SU-DHL-6 (cell line): ENCODE data around the gene ERC1.

Experiments used
- H2AFZ ChIP-seq: fragments of 200-600 bp; sonication (generic); 2 replicates; pipeline ENCODE4 v1.6.1; 2014; ENCODE audit warnings: low read depth, mild to moderate bottlenecking, moderate library complexity, mixed read lengths, antibody characterized with exemption, low read length; ENCODE audit not compliant: severe bottlenecking
- H3F3A ChIP-seq: fragments of 200-600 bp; shearing (Covaris generic); 2 replicates; pipeline ENCODE4 v1.6.0; 2016; ENCODE audit warnings: antibody characterized with exemption, mild to moderate bottlenecking; ENCODE audit not compliant: insufficient read depth
- H3K27ac ChIP-seq: fragments of 200-600 bp; sonication (generic); 2 replicates; pipeline ENCODE4 v1.5.1; 2016; ENCODE audit warnings: low read depth, mild to moderate bottlenecking, low read length, moderate library complexity, mixed read lengths
- H3K27me3 ChIP-seq: fragments of 200-600 bp; sonication (generic), shearing (Covaris generic); 2 replicates; pipeline ENCODE4 v1.6.0; 2014; ENCODE audit warnings: mild to moderate bottlenecking, low read length
- H3K36me3 ChIP-seq: fragments of 200-600 bp; sonication (generic); 2 replicates; pipeline ENCODE4 v1.6.1; 2014; ENCODE audit warnings: mild to moderate bottlenecking, low read length, mixed read lengths
- H3K4me2 ChIP-seq: fragments of 300-600, 200-600 bp; shearing (Covaris generic), sonication (generic); 2 replicates; pipeline ENCODE4 v1.6.0; 2014; ENCODE audit warnings: low read length, low read depth, mild to moderate bottlenecking; ENCODE audit not compliant: poor library complexity, severe bottlenecking
- H3K4me3 ChIP-seq: fragments of 200-600 bp; sonication (generic); 2 replicates; pipeline ENCODE4 v1.5.1; 2014; ENCODE audit warnings: antibody characterized with exemption, low read length, mild to moderate bottlenecking, mixed read lengths; ENCODE audit not compliant: insufficient read depth, poor library complexity, severe bottlenecking
- H3K79me2 ChIP-seq: fragments of 200-600 bp; sonication (generic); 2 replicates; pipeline ENCODE4 v1.6.1; 2014; ENCODE audit warnings: mild to moderate bottlenecking, low read length, moderate library complexity; ENCODE audit not compliant: insufficient read depth
- H3K9ac ChIP-seq: fragments of 200-600 bp; sonication (generic); 2 replicates; pipeline ENCODE4 v1.7.0; 2014; ENCODE audit warnings: mild to moderate bottlenecking, low read length
- H3K9me2 ChIP-seq: fragments of 200-600 bp; sonication (generic); replicated peaks from 2 replicates; pipeline ENCODE4 v1.6.1; 2014; ENCODE audit warnings: low read length; ENCODE audit not compliant: insufficient read depth
- H3K9me3 ChIP-seq: fragments of 200-600 bp; sonication (generic); 2 replicates; pipeline ENCODE4 v1.6.1; 2014; ENCODE audit warnings: low read length, mixed read lengths; ENCODE audit not compliant: insufficient read depth
- H4K20me1 ChIP-seq: fragments of 200-600 bp; sonication (generic); 2 replicates; pipeline ENCODE4 v1.6.1; 2014; ENCODE audit warnings: low read depth, mild to moderate bottlenecking, antibody characterized with exemption, low read length, moderate library complexity, mixed read lengths
- CTCF ChIP-seq: fragments of 200-600 bp; sonication (generic); IDR thresholded peaks from one replicate; pipeline ENCODE4 v1.5.1; 2017; ENCODE audit warnings: antibody characterized with exemption, mild to moderate bottlenecking, low read length, moderate library complexity; ENCODE audit not compliant: insufficient read depth, poor library complexity, severe bottlenecking
- EZH2phosphoT487 ChIP-seq: fragments of 200-600 bp; sonication (generic), shearing (Covaris generic); conservative IDR thresholded peaks from 2 replicates; pipeline ENCODE4 v1.6.1; 2018; ENCODE audit warnings: mild to moderate bottlenecking, antibody characterized with exemption, low read length, moderate library complexity, mixed read lengths

Gene ERC1

DNA sequence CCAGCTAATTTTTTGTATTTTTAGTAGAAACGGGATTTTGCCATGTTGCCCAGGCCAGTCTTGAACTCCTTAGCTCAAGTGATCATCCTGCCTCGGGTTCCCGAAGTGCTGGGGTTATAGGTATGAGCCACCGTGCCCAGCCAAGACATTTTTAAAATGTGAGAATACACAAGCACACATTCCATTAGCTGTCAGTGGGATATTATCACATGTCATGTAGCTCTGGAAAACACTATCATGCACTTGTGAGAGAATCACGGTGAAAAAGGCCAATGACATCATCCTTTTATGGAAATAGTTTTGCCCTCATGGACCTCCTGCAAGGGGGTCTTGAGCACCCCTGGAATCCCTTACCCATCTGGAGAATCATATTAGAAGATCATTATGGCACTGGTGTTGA lies 28.3 kb downstream of the ERC1 start:
- H3K79me2 ChIP-seq, result no peaks in the 10 kb centered on the region
- H2AFZ ChIP-seq, result no peak overlapping the region
- no peak overlapping the region for H3K4me2 ChIP-seq
- no peaks in the 10 kb centered on the region for H3K9me2 ChIP-seq
- H3K4me3 ChIP-seq, result no peak overlapping the region
- no peak overlapping the region for H3K9ac ChIP-seq
- H3F3A ChIP-seq, result no peaks in the 10 kb centered on the region
- no peaks in the 10 kb centered on the region for H3K9me3 ChIP-seq
- TF ChIP-seq CTCF, result no peak
- no peak for TF ChIP-seq EZH2phosphoT487
- H3K27me3 ChIP-seq, result no peaks in the 10 kb centered on the region
- H3K27ac ChIP-seq, result no peak overlapping the region
- no peaks in the 10 kb centered on the region for H4K20me1 ChIP-seq
- no peaks in the 10 kb centered on the region for H3K36me3 ChIP-seq

DNA sequence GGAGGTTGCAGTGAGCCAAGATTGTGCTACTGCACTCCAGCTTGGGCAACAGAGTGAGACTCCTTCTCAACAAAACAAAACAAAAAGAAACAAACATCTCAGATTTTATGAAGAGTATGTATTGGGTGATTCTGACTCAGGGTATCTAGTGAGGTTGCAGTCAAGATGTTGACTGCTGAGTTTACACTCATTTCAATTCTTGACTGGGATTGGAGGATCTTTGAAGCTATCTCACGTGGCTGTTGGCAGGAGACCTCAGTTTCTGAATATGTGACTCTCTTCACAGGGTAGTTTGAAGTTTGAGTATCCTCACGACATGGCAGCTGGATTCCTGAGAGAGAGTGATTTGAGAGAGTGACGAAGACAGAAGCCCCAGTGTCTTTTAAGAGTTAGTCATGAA lies 29.4 kb downstream of the ERC1 start:
- no peaks in the 10 kb centered on the region for H3K9me2 ChIP-seq
- H3F3A ChIP-seq, result no peaks in the 10 kb centered on the region
- H3K9ac ChIP-seq, result no peak overlapping the region
- H3K9me3 ChIP-seq, result no peaks in the 10 kb centered on the region
- TF ChIP-seq CTCF (no peak), EZH2phosphoT487 (no peak)
- no peak overlapping the region for H2AFZ ChIP-seq
- no peak overlapping the region for H3K4me2 ChIP-seq
- H4K20me1 ChIP-seq, result no peaks in the 10 kb centered on the region
- H3K4me3 ChIP-seq, result no peak overlapping the region
- H3K79me2 ChIP-seq, result no peaks in the 10 kb centered on the region
- no peaks in the 10 kb centered on the region for H3K27me3 ChIP-seq
- no peak overlapping the region for H3K27ac ChIP-seq
- no peaks in the 10 kb centered on the region for H3K36me3 ChIP-seq

DNA sequence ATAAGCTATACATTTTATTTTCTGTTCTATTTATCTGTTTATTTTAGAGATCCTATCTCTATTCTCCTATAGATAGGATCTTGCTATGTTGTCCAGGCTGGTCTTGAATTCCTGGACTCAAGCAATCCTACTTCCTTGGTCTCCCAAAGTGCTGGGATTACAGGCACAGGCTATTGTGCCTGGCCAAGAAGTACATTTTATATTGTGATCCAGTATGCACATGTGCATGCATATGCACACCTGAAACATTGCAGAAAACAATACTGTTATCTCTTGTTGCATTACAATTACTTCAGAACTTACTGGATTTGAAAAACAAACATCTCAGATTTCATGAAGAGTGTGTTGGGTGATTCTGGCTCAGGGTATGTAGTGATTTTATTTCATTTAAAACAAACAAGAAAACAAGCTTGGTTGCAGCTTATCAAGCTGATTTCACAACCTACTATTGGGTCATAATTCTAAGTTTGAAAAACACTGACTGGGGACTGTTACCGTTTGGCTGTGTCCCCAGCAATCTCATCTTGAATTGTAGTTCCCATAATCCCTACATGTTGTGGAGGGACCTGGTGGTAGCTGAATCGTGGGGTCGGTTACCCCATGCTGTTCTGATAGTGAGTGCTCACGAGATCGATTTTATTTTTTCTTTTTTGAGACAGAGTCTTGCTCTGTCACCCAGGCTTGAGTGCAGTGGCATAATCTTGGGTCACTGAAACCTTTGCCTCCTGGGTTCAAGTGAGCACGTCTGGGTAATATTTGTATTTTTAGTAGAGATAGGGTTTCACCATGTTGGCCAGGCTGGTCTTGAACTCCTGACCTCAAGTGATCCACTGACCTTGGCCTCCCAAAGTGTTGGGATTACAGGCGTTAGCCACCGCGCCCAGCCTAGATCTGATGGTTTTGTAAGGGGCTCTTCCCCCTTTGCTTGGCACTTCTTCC lies 31.3 kb downstream of the ERC1 start:
- Histone ChIP-seq H3K4me2 (no peak overlapping the region), H3F3A (no peaks in the 10 kb centered on the region), H3K9me2 (no peaks in the 10 kb centered on the region), H3K9me3 (no peaks in the 10 kb centered on the region), H3K27ac (no peak overlapping the region), H3K36me3 (no peaks in the 10 kb centered on the region), H2AFZ (no peak overlapping the region), H4K20me1 (no peaks in the 10 kb centered on the region), H3K27me3 (no peaks in the 10 kb centered on the region), H3K79me2 (no peaks in the 10 kb centered on the region), H3K9ac (no peak overlapping the region), H3K4me3 (no peak overlapping the region)
- TF ChIP-seq EZH2phosphoT487 (no peak), CTCF (no peak)
